C4-2B (cell line): ENCODE results near the gene ATXN1.

Experiments used
- CTCF ChIP-seq: fragments of 450-650 bp; conservative IDR thresholded peaks from 2 replicates; pipeline ENCODE4 v1.5.1; 2017; ENCODE audit warnings: mild to moderate bottlenecking
- ZFX ChIP-seq: fragments of 450-650 bp; IDR thresholded peaks from 2 replicates; pipeline ENCODE4 v1.6.1; 2017

- no peak for TF ChIP-seq CTCF
- no peak for TF ChIP-seq ZFX
Observed at GRCh38 chr6:16355238-16355637, 406.0 kb downstream of the ATXN1 start.
